CD14-positive monocyte (primary cell): ENCODE measurements around the gene ZNF385D. TPM values are rescaled to one million over a fixed set of nuclear protein-coding genes. Genes with fewer than 3 reads are reported as not detected.

Source experiments
- DNase-seq, 3 donors: peaks; one replicate each; pipeline ENCODE4 v3.0.0-alpha.2; 2011 to 2022
- H2AFZ ChIP-seq: 2 replicates; pipeline ENCODE4 v1.6.0; 2012; ENCODE audit warnings: mild to moderate bottlenecking, low read depth, low read length, inconsistent platforms; ENCODE audit not compliant: insufficient read depth, poor library complexity, severe bottlenecking
- H3K27ac ChIP-seq, 2 donors: 1 replicate in 1 of 2; 2 replicates in 1 of 2; pipeline ENCODE4 v1.5.1; 2012 to 2013; ENCODE audit warnings: low read length in 2 of 2, control low read depth in 1 of 2, inconsistent platforms in 1 of 2, low read depth in 1 of 2, mild to moderate bottlenecking in 1 of 2
- H3K27me3 ChIP-seq, 2 donors: one replicate each; pipeline versions ENCODE4 v1.6.0 to v1.6.1; 2011 to 2013; ENCODE audit warnings: low read length in 2 of 2; ENCODE audit not compliant: control insufficient read depth in 2 of 2, insufficient read depth in 2 of 2
- H3K36me3 ChIP-seq, 2 donors: replicated peaks in 1 of 2; 1 replicate in 1 of 2; 2 replicates in 1 of 2; pipeline versions ENCODE4 v1.5.1 to v1.6.1; 2012 to 2013; ENCODE audit warnings: low read length in 2 of 2, control low read depth in 1 of 2, inconsistent platforms in 1 of 2, mild to moderate bottlenecking in 1 of 2; ENCODE audit not compliant: insufficient read depth in 2 of 2, control insufficient read depth in 1 of 2
- H3K4me1 ChIP-seq, 2 donors: 1 replicate in 1 of 2; 2 replicates in 1 of 2; pipeline versions ENCODE4 v1.5.1 to v1.6.1; 2012 to 2013; ENCODE audit warnings: low read length in 2 of 2, control low read depth in 1 of 2, inconsistent platforms in 1 of 2, mild to moderate bottlenecking in 1 of 2, moderate library complexity in 1 of 2; ENCODE audit not compliant: insufficient read depth in 2 of 2, control insufficient read depth in 1 of 2
- H3K4me2 ChIP-seq: replicated peaks from 2 replicates; pipeline ENCODE3; 2012; ENCODE audit warnings: low read length, moderate library complexity, mild to moderate bottlenecking; ENCODE audit not compliant: poor library complexity, severe bottlenecking; ENCODE audit errors: extremely low read depth
- H3K4me3 ChIP-seq, 3 experiments: fragments of 200-600 bp in 1 of 3; sonication (generic) in 1 of 3; replicated peaks in 1 of 3; 1 replicate in 2 of 3; 2 replicates in 1 of 3; pipeline ENCODE4 v1.5.1; 2011 to 2013; ENCODE audit warnings: low read length in 3 of 3, mild to moderate bottlenecking in 3 of 3, control low read depth in 2 of 3, low read depth in 2 of 3, inconsistent platforms in 1 of 3, moderate library complexity in 1 of 3
- H3K79me2 ChIP-seq: 2 replicates; pipeline ENCODE4 v1.6.0; 2012; ENCODE audit warnings: mild to moderate bottlenecking, control low read depth, inconsistent platforms, low read length, moderate library complexity; ENCODE audit not compliant: insufficient read depth
- H3K9ac ChIP-seq: 2 replicates; pipeline ENCODE4 v1.6.0; 2017; ENCODE audit warnings: low read length, mild to moderate bottlenecking; ENCODE audit not compliant: insufficient read depth, poor library complexity, severe bottlenecking
- H3K9me3 ChIP-seq, 2 donors: replicated peaks in 1 of 2; 1 replicate in 1 of 2; 2 replicates in 1 of 2; pipeline versions ENCODE4 v1.5.1 to v1.6.1; 2012 to 2013; ENCODE audit warnings: low read length in 2 of 2, control low read depth in 1 of 2; ENCODE audit not compliant: control insufficient read depth in 1 of 2, insufficient read depth in 1 of 2
- H4K20me1 ChIP-seq: 2 replicates; pipeline ENCODE4 v1.6.0; 2012; ENCODE audit warnings: mild to moderate bottlenecking, low read length, control low read depth, moderate library complexity; ENCODE audit not compliant: insufficient read depth
- H3K27ac Mint-ChIP-seq, 7 donors: one replicate each; pipeline ENCODE4 v1.8.0; 2020; ENCODE audit warnings: mild to moderate bottlenecking in 7 of 7, mixed read lengths in 7 of 7, moderate library complexity in 6 of 7, inconsistent platforms in 2 of 7
- H3K27me3 Mint-ChIP-seq, 3 donors: one replicate each; pipeline ENCODE4 v1.8.0; 2021 to 2022; ENCODE audit warnings: low read depth in 3 of 3, mild to moderate bottlenecking in 3 of 3, mixed read lengths in 3 of 3, moderate library complexity in 3 of 3, inconsistent platforms in 1 of 3
- H3K36me3 Mint-ChIP-seq, 2 donors: one replicate each; pipeline ENCODE4 v1.8.0; 2020; ENCODE audit warnings: mixed read lengths in 2 of 2, inconsistent platforms in 1 of 2, mild to moderate bottlenecking in 1 of 2
- H3K4me1 Mint-ChIP-seq: one replicate; pipeline ENCODE4 v1.8.0; 2020; ENCODE audit warnings: mild to moderate bottlenecking, mixed read lengths
- H3K4me3 Mint-ChIP-seq, 2 donors: one replicate each; pipeline ENCODE4 v1.8.0; 2020; ENCODE audit warnings: mild to moderate bottlenecking in 2 of 2, mixed read lengths in 2 of 2, moderate library complexity in 1 of 2
- H3K9me3 Mint-ChIP-seq, 7 donors: one replicate each; pipeline ENCODE4 v1.8.0; 2020 to 2022; ENCODE audit warnings: mixed read lengths in 7 of 7, mild to moderate bottlenecking in 6 of 7, moderate library complexity in 6 of 7, inconsistent platforms in 2 of 7
- WGBS: methylation state at CpG from one replicate; pipeline ENCODE4 v1.1.5; 2013; ENCODE audit warnings: missing lambda C conversion rate; ENCODE audit not compliant: insufficient coverage; 5-methylcytosine and 5-hydroxymethylcytosine counted together
- intact Hi-C, 2 donors: fragments of 100-400 bp; cut with micrococcal nuclease; formaldehyde crosslinking; loops; one replicate each; pipeline versions ENCODE4 v1.15.0 to v1.15.1; 2023
- polyA plus RNA-seq, 3 donors: library from polyadenylated mRNA; depleted of rRNA in 1 of 3; unstranded in 2 of 3; stranded (reverse) in 1 of 3; fragments of 300-500 nt in 2 of 3; fragments of >200 nt in 1 of 3; fragmentation: Illumina TruSeq in 2 of 3; gene quantifications; 1 replicate in 2 of 3; 2 replicates in 1 of 3; pipeline ENCODE4 v1.2.3, GENCODE V29; 2012 to 2021
- TF ChIP-seq, protein P1 (sequence below): fragments of 200-600 bp; IDR thresholded peaks from one replicate; pipeline ENCODE4 v1.8.0; 2022; ENCODE audit warnings: antibody characterized with exemption, mild to moderate bottlenecking

ZNF385D gene
- polyA plus RNA-seq, 3 donors = not detected

GRCh38 chr3:21466476-21466875 is 284.5 kb downstream of the ZNF385D start:
- Mint-ChIP-seq H3K9me3 (peaks cover 0 to 7% (median 3%) of the 10 kb centered on the region in 7 donors), H3K4me3 (no peak overlapping the region), H3K4me1 (no peaks in the 10 kb centered on the region), H3K36me3 (no peaks in the 10 kb centered on the region), H3K27me3 (peaks cover 0 to 4% (median 1%) of the 10 kb centered on the region in 3 donors), H3K27ac (no peak overlapping the region)
- intact Hi-C loops = no loop called here
- Histone ChIP-seq H3K27ac (no peak overlapping the region), H3K36me3 (no peaks in the 10 kb centered on the region), H3K4me3 (no peak overlapping the region), H3K9ac (no peak overlapping the region), H3K4me2 (no peak overlapping the region), H2AFZ (no peak overlapping the region), H3K79me2 (no peaks in the 10 kb centered on the region), H3K9me3 (peaks cover 0 to 10% of the 10 kb centered on the region in 2 donors), H3K4me1 (no peaks in the 10 kb centered on the region), H3K27me3 (no peaks in the 10 kb centered on the region), H4K20me1 (no peaks in the 10 kb centered on the region)
- TF ChIP-seq, protein P1, sequence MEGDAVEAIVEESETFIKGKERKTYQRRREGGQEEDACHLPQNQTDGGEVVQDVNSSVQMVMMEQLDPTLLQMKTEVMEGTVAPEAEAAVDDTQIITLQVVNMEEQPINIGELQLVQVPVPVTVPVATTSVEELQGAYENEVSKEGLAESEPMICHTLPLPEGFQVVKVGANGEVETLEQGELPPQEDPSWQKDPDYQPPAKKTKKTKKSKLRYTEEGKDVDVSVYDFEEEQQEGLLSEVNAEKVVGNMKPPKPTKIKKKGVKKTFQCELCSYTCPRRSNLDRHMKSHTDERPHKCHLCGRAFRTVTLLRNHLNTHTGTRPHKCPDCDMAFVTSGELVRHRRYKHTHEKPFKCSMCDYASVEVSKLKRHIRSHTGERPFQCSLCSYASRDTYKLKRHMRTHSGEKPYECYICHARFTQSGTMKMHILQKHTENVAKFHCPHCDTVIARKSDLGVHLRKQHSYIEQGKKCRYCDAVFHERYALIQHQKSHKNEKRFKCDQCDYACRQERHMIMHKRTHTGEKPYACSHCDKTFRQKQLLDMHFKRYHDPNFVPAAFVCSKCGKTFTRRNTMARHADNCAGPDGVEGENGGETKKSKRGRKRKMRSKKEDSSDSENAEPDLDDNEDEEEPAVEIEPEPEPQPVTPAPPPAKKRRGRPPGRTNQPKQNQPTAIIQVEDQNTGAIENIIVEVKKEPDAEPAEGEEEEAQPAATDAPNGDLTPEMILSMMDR = no peak
- WGBS = no CpG with 5 or more reads among the region's 1 CpG
- DNase-seq = no peak

- Histone ChIP-seq H3K36me3 (no peaks in the 10 kb centered on the region), H3K9me3 (peaks cover 0 to 10% of the 10 kb centered on the region in 2 donors), H3K79me2 (no peaks in the 10 kb centered on the region), H3K4me3 (no peak overlapping the region), H3K9ac (no peak overlapping the region), H3K4me1 (no peaks in the 10 kb centered on the region), H3K27me3 (no peaks in the 10 kb centered on the region), H2AFZ (no peak overlapping the region), H4K20me1 (no peaks in the 10 kb centered on the region), H3K27ac (no peak overlapping the region), H3K4me2 (no peak overlapping the region)
- 100% methylated on average over 1 of the region's 3 CpGs for whole genome bisulfite sequencing
- Mint-ChIP-seq H3K4me3 (no peak overlapping the region), H3K36me3 (no peaks in the 10 kb centered on the region), H3K27me3 (peaks cover 0 to 4% (median 1%) of the 10 kb centered on the region in 3 donors), H3K27ac (no peak overlapping the region), H3K4me1 (no peaks in the 10 kb centered on the region), H3K9me3 (peaks cover 0 to 7% (median 3%) of the 10 kb centered on the region in 7 donors)
- intact Hi-C loops = no loop called here
- no peak for DNase-seq
- TF ChIP-seq, protein P1 = no peak
Observed at GRCh38 chr3:21464746-21465145, 286.3 kb downstream of the ZNF385D start.
